Keratinocyte (primary cell): ENCODE measurements around the gene DCST2. TPM values are rescaled to one million over a fixed set of nuclear protein-coding genes. Genes with fewer than 3 reads are reported as not detected.

Source experiments
- DNase-seq: peaks from one replicate; pipeline ENCODE4 v3.0.0-alpha.2; 2011; ENCODE audit warnings: low read depth, missing footprints, low spot score
- FAIRE-seq: peaks from 2 replicates; lab custom pipeline; 2011; peaks lifted over from hg19 to GRCh38; lab: Jason Lieb, UNC
- H2AFZ ChIP-seq: 2 replicates; pipeline ENCODE4 v1.6.0; 2012; ENCODE audit warnings: low read length, control low read depth, inconsistent platforms; ENCODE audit not compliant: control insufficient read depth
- H3K27ac ChIP-seq: 2 replicates; pipeline ENCODE4 v1.5.1; 2011; ENCODE audit warnings: low read length; ENCODE audit not compliant: control insufficient read depth, insufficient read depth
- H3K27me3 ChIP-seq: 3 replicates; pipeline ENCODE4 v1.6.0; 2011; ENCODE audit warnings: low read length; ENCODE audit not compliant: control insufficient read depth, insufficient read depth; ENCODE audit errors: extremely low read depth
- H3K36me3 ChIP-seq, 2 experiments: 2 replicates in 1 of 2; 3 replicates in 1 of 2; pipeline ENCODE4 v1.5.1; 2011; ENCODE audit warnings: low read length in 2 of 2, mild to moderate bottlenecking in 1 of 2; ENCODE audit not compliant: control insufficient read depth in 2 of 2, insufficient read depth in 2 of 2; ENCODE audit errors: extremely low read depth in 1 of 2
- H3K4me1 ChIP-seq: 3 replicates; pipeline ENCODE4 v1.5.1; 2011; ENCODE audit warnings: low read length; ENCODE audit not compliant: control insufficient read depth, insufficient read depth; ENCODE audit errors: extremely low read depth
- H3K4me2 ChIP-seq: 3 replicates; pipeline ENCODE4 v1.6.0; 2011; ENCODE audit warnings: low read depth, low read length; ENCODE audit not compliant: control insufficient read depth, insufficient read depth; ENCODE audit errors: extremely low read depth
- H3K4me3 ChIP-seq, 3 experiments: fragments of 200-600 bp in 1 of 3; sonication (generic) in 1 of 3; 2 replicates in 2 of 3; 3 replicates in 1 of 3; pipeline ENCODE4 v1.5.1; 2011 to 2016; ENCODE audit warnings: low read length in 3 of 3, mild to moderate bottlenecking in 3 of 3, control low read depth in 2 of 3, inconsistent platforms in 1 of 3, low read depth in 1 of 3, mixed read lengths in 1 of 3, mixed run types in 1 of 3, moderate library complexity in 1 of 3; ENCODE audit not compliant: control insufficient read depth in 2 of 3, insufficient read depth in 2 of 3; ENCODE audit errors: extremely low read depth in 1 of 3
- H3K79me2 ChIP-seq: 2 replicates; pipeline ENCODE4 v1.6.0; 2012; ENCODE audit warnings: low read length; ENCODE audit not compliant: control insufficient read depth, insufficient read depth
- H3K9ac ChIP-seq: 3 replicates; pipeline ENCODE4 v1.6.0; 2011; ENCODE audit warnings: low read length; ENCODE audit not compliant: control insufficient read depth, insufficient read depth; ENCODE audit errors: extremely low read depth
- H3K9me1 ChIP-seq: 3 replicates; pipeline ENCODE4 v1.6.0; 2011; ENCODE audit warnings: low read length; ENCODE audit not compliant: control insufficient read depth, insufficient read depth; ENCODE audit errors: extremely low read depth
- H3K9me3 ChIP-seq: 2 replicates; pipeline ENCODE4 v1.5.1; 2012; ENCODE audit warnings: low read depth, low read length; ENCODE audit not compliant: control insufficient read depth
- H4K20me1 ChIP-seq: 3 replicates; pipeline ENCODE4 v1.6.0; 2011; ENCODE audit warnings: low read length; ENCODE audit not compliant: control insufficient read depth, insufficient read depth; ENCODE audit errors: extremely low read depth
- CTCF ChIP-seq, 3 experiments: IDR thresholded peaks in 1 of 3; conservative IDR thresholded peaks in 1 of 3; optimal IDR thresholded peaks in 1 of 3; 2 replicates in 2 of 3; 3 replicates in 1 of 3; pipeline versions ENCODE3 to v1.5.1; 2011; ENCODE audit warnings: low read length in 3 of 3, mild to moderate bottlenecking in 3 of 3, moderate library complexity in 2 of 3, control low read depth in 1 of 3, inconsistent platforms in 1 of 3; ENCODE audit not compliant: insufficient read depth in 2 of 3; ENCODE audit errors: extremely low read depth in 1 of 3
- EZH2 ChIP-seq: IDR thresholded peaks from one replicate; pipeline ENCODE4 v1.6.1; 2012; ENCODE audit warnings: inconsistent platforms, mild to moderate bottlenecking, low read length, moderate library complexity
- dilution Hi-C: fragments of 300-500 bp; cut with MboI; formaldehyde crosslinking; loops from one replicate; pipeline ENCODE4 v1.7.0; 2020; ENCODE audit warnings: low sequenced_read_pairs; ENCODE audit not compliant: extremely low pct_ligation_motif_present
- polyA plus RNA-seq, 5 experiments: library from polyadenylated mRNA; depleted of rRNA in 3 of 5; stranded (reverse) in 3 of 5; stranded (forward) in 1 of 5; unstranded in 1 of 5; fragments of >200 nt; gene quantifications; 1 replicate in 1 of 5; 2 replicates in 3 of 5; 3 replicates in 1 of 5; pipeline versions ENCODE4 v1.2.1 to v1.2.3, GENCODE V29; 2011 to 2012; ENCODE audit warnings: missing spikeins in 2 of 5, low read depth in 1 of 5, low replicate concordance in 1 of 5

Gene DCST2
- polyA plus RNA-seq, 1 donor (not counting 4 experiments of a cell fraction or from before 2014, with no cell fraction given) = 0.14 TPM

DNA sequence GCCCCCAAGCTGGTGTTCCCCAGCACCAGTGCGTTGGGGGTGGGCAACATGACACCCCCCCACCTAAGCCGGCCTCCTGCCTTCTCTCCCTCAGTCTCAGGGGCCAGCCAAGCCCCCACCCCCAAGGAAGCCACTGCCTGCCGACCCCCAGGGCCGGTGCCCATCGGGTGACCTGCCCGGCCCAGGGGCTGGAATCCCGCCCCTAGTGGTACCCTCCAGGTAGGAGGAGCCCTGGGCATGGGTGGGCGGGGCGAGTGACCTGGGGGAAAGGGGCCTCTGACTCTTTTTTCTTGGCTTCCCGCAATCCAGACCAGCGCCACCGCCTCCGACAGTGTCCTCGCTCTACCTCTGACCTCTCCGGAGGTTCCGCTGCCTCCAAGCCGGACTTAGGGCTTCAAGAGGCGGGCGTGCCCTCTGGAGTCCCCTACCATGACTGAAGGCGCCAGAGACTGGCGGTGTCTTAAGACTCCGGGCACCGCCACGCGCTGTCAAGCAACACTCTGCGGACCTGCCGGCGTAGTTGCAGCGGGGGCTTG, 28.6 kb upstream of the DCST2 start:
- dilution Hi-C loops = no loop called here
- TF ChIP-seq EZH2 (no peak), CTCF (optimal IDR thresholded peaks at IDR 0.05 in 1 of 3, IDR thresholded peaks at IDR 0.05 in 1 of 3, conservative IDR thresholded peaks at IDR 0.05 in 1 of 3; ENCODE audit: extremely low read depth in 1 of 3, insufficient read depth in 2 of 3, low read length in 3 of 3) (no peak)
- H3K9ac ChIP-seq = no peak overlapping the region
- H2AFZ ChIP-seq = no peak overlapping the region
- H3K36me3 ChIP-seq = peaks cover 37 to 41% of the 10 kb centered on the region in 2 experiments
- H3K4me2 ChIP-seq = no peak overlapping the region
- no peaks in the 10 kb centered on the region for H3K9me3 ChIP-seq
- DNase-seq = no peak
- no peak overlapping the region for H3K27ac ChIP-seq
- no peak for FAIRE-seq
- no peak overlapping the region for H3K4me3 ChIP-seq
- H4K20me1 ChIP-seq = peaks cover 5% of the 10 kb centered on the region
- H3K79me2 ChIP-seq = no peaks in the 10 kb centered on the region
- H3K9me1 ChIP-seq = no peaks in the 10 kb centered on the region
- peaks cover 23% of the 10 kb centered on the region for H3K4me1 ChIP-seq
- H3K27me3 ChIP-seq = no peaks in the 10 kb centered on the region

GRCh38 chr1:155061381-155062150, 28.0 kb upstream of the DCST2 start:
- Histone ChIP-seq H3K36me3 (peaks cover 43 to 45% of the 10 kb centered on the region in 2 experiments), H3K9me3 (no peaks in the 10 kb centered on the region), H3K4me1 (peaks cover 23% of the 10 kb centered on the region), H3K9ac (no peak overlapping the region), H4K20me1 (peaks cover 5% of the 10 kb centered on the region), H3K4me2 (no peak overlapping the region), H3K27ac (no peak overlapping the region), H3K27me3 (no peaks in the 10 kb centered on the region), H3K9me1 (no peaks in the 10 kb centered on the region), H3K79me2 (no peaks in the 10 kb centered on the region), H3K4me3 (no peak overlapping the region), H2AFZ (no peak overlapping the region)
- TF ChIP-seq CTCF (optimal IDR thresholded peaks at IDR 0.05 in 1 of 3, IDR thresholded peaks at IDR 0.05 in 1 of 3, conservative IDR thresholded peaks at IDR 0.05 in 1 of 3; ENCODE audit: extremely low read depth in 1 of 3, insufficient read depth in 2 of 3, low read length in 3 of 3) (peak; percentile 97 to 100 (median 98)), EZH2 (no peak)
- FAIRE-seq (peak; percentile 89), DNase-seq (no peak)
- dilution Hi-C loops = no loop called here
